IMR-90 (cell line): ENCODE measurements around the gene SYNGR1. TPM values are rescaled to one million over a fixed set of nuclear protein-coding genes. Genes with fewer than 3 reads are reported as not detected.

ENCODE experiments used
- ATAC-seq: fragments of 200-7000 bp; cut with Tn5 transposase; 2 replicates; pipeline ENCODE4 v1.9.1; 2020; ENCODE audit warnings: low read depth, mild to moderate bottlenecking, moderate library complexity
- BruUV-seq: library from RNA; stranded (reverse); fragments of 400-500 nt; replicated peaks from 2 replicates; lab custom pipeline; 2021; lab: Mats Ljungman, UMichigan
- CTCF ChIA-PET: fragments of 300-600 bp; formaldehyde crosslinking; extraction: SDS; loops from one replicate; lab custom pipeline; 2021; ENCODE audit warnings: antibody characterized with exemption; lab: Yijun Ruan, JAX
- POLR2A ChIA-PET: fragments of 300-600 bp; sonication (Branson Sonifier 250); formaldehyde crosslinking; loops from one replicate; lab custom pipeline; 2022; ENCODE audit warnings: antibody characterized with exemption; ENCODE audit not compliant: unreplicated experiment; lab: Charles Lee
- DNase-seq: peaks from one replicate; pipeline ENCODE4 v3.0.0; 2013
- H2AFZ ChIP-seq: replicated peaks from 2 replicates; pipeline ENCODE3; 2013; ENCODE audit warnings: low read length, mild to moderate bottlenecking; ENCODE audit not compliant: poor library complexity
- H2AK5ac ChIP-seq: 2 replicates; pipeline ENCODE4 v1.6.1; 2013; ENCODE audit warnings: low read depth, low read length, inconsistent platforms
- H2AK9ac ChIP-seq: replicated peaks from 2 replicates; pipeline ENCODE3; 2013; ENCODE audit warnings: mild to moderate bottlenecking, low read depth, low read length, moderate library complexity; ENCODE audit not compliant: poor library complexity
- H2BK120ac ChIP-seq: 2 replicates; pipeline ENCODE4 v1.6.1; 2013; ENCODE audit warnings: low read depth, low read length, inconsistent platforms
- H2BK15ac ChIP-seq: 3 replicates; pipeline ENCODE4 v1.6.1; 2013; ENCODE audit warnings: low read depth, low read length, inconsistent platforms
- H2BK20ac ChIP-seq: 2 replicates; pipeline ENCODE4 v1.6.1; 2013; ENCODE audit warnings: low read depth, mild to moderate bottlenecking, inconsistent platforms, low read length, moderate library complexity
- H2BK5ac ChIP-seq: 2 replicates; pipeline ENCODE4 v1.6.1; 2013; ENCODE audit warnings: mild to moderate bottlenecking, low read depth, low read length, inconsistent platforms; ENCODE audit not compliant: poor library complexity, severe bottlenecking
- H3K14ac ChIP-seq: replicated peaks from 2 replicates; pipeline ENCODE4 v1.6.1; 2013; ENCODE audit warnings: low read depth, low read length, inconsistent platforms
- H3K18ac ChIP-seq: 2 replicates; pipeline ENCODE4 v1.6.1; 2013; ENCODE audit warnings: low read depth, low read length, control low read depth
- H3K23ac ChIP-seq: 2 replicates; pipeline ENCODE4 v1.6.1; 2013; ENCODE audit warnings: low read depth, low read length, inconsistent platforms
- H3K27ac ChIP-seq: 2 replicates; pipeline ENCODE4 v1.5.1; 2013; ENCODE audit warnings: mild to moderate bottlenecking, control low read depth, low read length; ENCODE audit not compliant: insufficient read depth
- H3K27me3 ChIP-seq: 2 replicates; pipeline ENCODE4 v1.6.1; 2013; ENCODE audit warnings: low read length; ENCODE audit not compliant: control insufficient read depth, insufficient read depth
- H3K36me3 ChIP-seq: 2 replicates; pipeline ENCODE4 v1.6.1; 2013; ENCODE audit warnings: low read length, mixed read lengths; ENCODE audit not compliant: control insufficient read depth, insufficient read depth
- H3K4ac ChIP-seq: 2 replicates; pipeline ENCODE4 v1.6.1; 2013; ENCODE audit warnings: low read depth, low read length, inconsistent platforms
- H3K4me1 ChIP-seq: 2 replicates; pipeline ENCODE4 v1.6.1; 2013; ENCODE audit warnings: low read length, mixed read lengths; ENCODE audit not compliant: control insufficient read depth, insufficient read depth
- H3K4me2 ChIP-seq: 2 replicates; pipeline ENCODE4 v1.6.1; 2013; ENCODE audit warnings: low read depth, mild to moderate bottlenecking, control low read depth, low read length, moderate library complexity
- H3K4me3 ChIP-seq: 2 replicates; pipeline ENCODE4 v1.5.1; 2013; ENCODE audit warnings: low read depth, mild to moderate bottlenecking, control low read depth, low read length, moderate library complexity; ENCODE audit not compliant: insufficient read depth
- H3K56ac ChIP-seq: 2 replicates; pipeline ENCODE4 v1.6.1; 2013; ENCODE audit warnings: low read length, inconsistent platforms; ENCODE audit not compliant: insufficient read depth; ENCODE audit errors: extremely low read depth
- H3K79me1 ChIP-seq, 2 experiments: 2 replicates each; pipeline ENCODE4 v1.6.1; 2013; ENCODE audit warnings: low read length in 2 of 2, inconsistent platforms in 1 of 2, low read depth in 1 of 2
- H3K9ac ChIP-seq: 2 replicates; pipeline ENCODE4 v1.6.1; 2013; ENCODE audit warnings: low read depth, low read length, control low read depth
- H3K9me1 ChIP-seq: 2 replicates; pipeline ENCODE4 v1.6.1; 2013; ENCODE audit warnings: low read length, inconsistent platforms; ENCODE audit not compliant: insufficient read depth
- H3K9me3 ChIP-seq: 2 replicates; pipeline ENCODE4 v1.6.1; 2013; ENCODE audit warnings: low read length; ENCODE audit not compliant: control insufficient read depth, insufficient read depth
- H4K20me1 ChIP-seq: 2 replicates; pipeline ENCODE4 v1.6.1; 2013; ENCODE audit warnings: low read length, inconsistent platforms; ENCODE audit not compliant: insufficient read depth
- H4K5ac ChIP-seq: 2 replicates; pipeline ENCODE4 v1.6.1; 2013; ENCODE audit warnings: mild to moderate bottlenecking, low read depth, low read length, control low read depth
- H4K8ac ChIP-seq, 2 experiments: 2 replicates each; pipeline ENCODE4 v1.6.1; 2013; ENCODE audit warnings: low read depth in 2 of 2, low read length in 2 of 2, control low read depth in 1 of 2, inconsistent platforms in 1 of 2
- H4K91ac ChIP-seq: 2 replicates; pipeline ENCODE4 v1.6.1; 2013; ENCODE audit warnings: low read depth, low read length, inconsistent platforms; ENCODE audit not compliant: insufficient read depth
- BHLHE40 ChIP-seq: fragments of 150-350 bp; IDR thresholded peaks from 2 replicates; pipeline ENCODE4 v1.6.1; 2016; ENCODE audit warnings: mild to moderate bottlenecking, low read depth, low read length
- CEBPB ChIP-seq: IDR thresholded peaks from 2 replicates; pipeline ENCODE4 v1.6.1; 2012; ENCODE audit warnings: low read depth, low read length, improper control_type of control experiment
- CHD1 ChIP-seq: IDR thresholded peaks from 2 replicates; pipeline ENCODE4 v1.6.1; 2012; ENCODE audit warnings: low read depth, low read length, improper control_type of control experiment
- CTCF ChIP-seq: conservative IDR thresholded peaks from 2 replicates; pipeline ENCODE4 v1.5.1; 2012; ENCODE audit warnings: mild to moderate bottlenecking, low read depth, low read length, improper control_type of control experiment
- ELK1 ChIP-seq: fragments of 150-350 bp; IDR thresholded peaks from 2 replicates; pipeline ENCODE4 v1.6.1; 2016; ENCODE audit warnings: low read depth, mild to moderate bottlenecking, low read length, moderate library complexity, borderline replicate concordance
- FOS ChIP-seq: fragments of 150-350 bp; IDR thresholded peaks from 2 replicates; pipeline ENCODE4 v1.6.1; 2016; ENCODE audit warnings: low read depth, low read length
- MAFK ChIP-seq: IDR thresholded peaks from 2 replicates; pipeline ENCODE4 v1.6.1; 2012; ENCODE audit warnings: low read depth, low read length, improper control_type of control experiment
- MAZ ChIP-seq: IDR thresholded peaks from 2 replicates; pipeline ENCODE4 v1.6.1; 2012; ENCODE audit warnings: low read depth, mild to moderate bottlenecking, low read length, improper control_type of control experiment, moderate library complexity, borderline replicate concordance
- MXI1 ChIP-seq: IDR thresholded peaks from 2 replicates; pipeline ENCODE4 v1.6.1; 2012; ENCODE audit warnings: low read depth, mild to moderate bottlenecking, low read length, moderate library complexity, borderline replicate concordance
- NFE2L2 ChIP-seq: fragments of 150-350 bp; IDR thresholded peaks from 2 replicates; pipeline ENCODE4 v1.6.1; 2016; ENCODE audit warnings: low read depth, mild to moderate bottlenecking, low read length
- POLR2A ChIP-seq: IDR thresholded peaks from 2 replicates; pipeline ENCODE4 v1.6.1; 2012; ENCODE audit warnings: mild to moderate bottlenecking, low read depth, low read length
- RAD21 ChIP-seq: IDR thresholded peaks from 2 replicates; pipeline ENCODE4 v1.6.1; 2012; ENCODE audit warnings: low read length, improper control_type of control experiment
- RCOR1 ChIP-seq: IDR thresholded peaks from 2 replicates; pipeline ENCODE4 v1.6.1; 2012; ENCODE audit warnings: mild to moderate bottlenecking, low read length, improper control_type of control experiment; ENCODE audit not compliant: insufficient replicate concordance
- RFX5 ChIP-seq: IDR thresholded peaks from 2 replicates; pipeline ENCODE4 v1.8.0; 2012; ENCODE audit warnings: low read depth, mild to moderate bottlenecking, low read length, moderate library complexity
- SMC3 ChIP-seq: fragments of 150-350 bp; IDR thresholded peaks from 2 replicates; pipeline ENCODE4 v1.6.1; 2016; ENCODE audit warnings: low read depth, mild to moderate bottlenecking, antibody characterized with exemption, low read length, moderate library complexity
- USF2 ChIP-seq: fragments of 150-350 bp; IDR thresholded peaks from 2 replicates; pipeline ENCODE4 v1.6.1; 2017; ENCODE audit warnings: mild to moderate bottlenecking, antibody characterized with exemption, low read length, low read depth
- WGBS, 2 experiments: methylation state at CpG; one replicate each; pipeline versions ENCODE4 v1.1.5 to v1.1.7; 2013; ENCODE audit warnings: missing lambda C conversion rate in 2 of 2; ENCODE audit not compliant: insufficient read length in 1 of 2; ENCODE audit errors: extremely low coverage in 2 of 2; 5-methylcytosine and 5-hydroxymethylcytosine counted together
- dilution Hi-C: fragments of 300-500 bp; cut with HindIII; formaldehyde crosslinking; loops from one replicate; pipeline ENCODE4 v1.14.3; 2018; ENCODE audit warnings: low sequenced_read_pairs; ENCODE audit not compliant: unreplicated experiment
- in situ Hi-C: fragments of 300-500 bp; cut with MboI; formaldehyde crosslinking; loops from 3 replicates; pipeline ENCODE4 v1.14.3; 2019; ENCODE audit warnings: low sequenced_read_pairs, inconsistent platforms, mixed read lengths
- intact Hi-C: fragments of 100-400 bp; cut with micrococcal nuclease; formaldehyde crosslinking; loops from 2 replicates; pipeline ENCODE4 v1.10.0; 2022
- polyA plus RNA-seq, 3 experiments: library from polyadenylated mRNA; depleted of rRNA; stranded (reverse); fragments of >200 nt; gene quantifications; 2 replicates each; pipeline ENCODE4 v1.2.3, GENCODE V29; 2012; ENCODE audit warnings: low replicate concordance in 1 of 3
- total RNA-seq: library from RNA; depleted of rRNA; stranded (reverse); fragments of >200 nt; gene quantifications from 2 replicates; pipeline ENCODE4 v1.2.3, GENCODE V29; 2012

The SYNGR1 gene
- total and polyA plus RNA-seq, 2 of the 4 experiments (the other 2 are of a cell fraction) = 6.3 to 81.5 TPM

- Histone ChIP-seq H3K9me1 (peaks cover 11% of the 10 kb centered on the region; the same call in 1 of the 2 replicates), H3K27me3 (no peaks in the 10 kb centered on the region), H2AK5ac (no peak overlapping the region), H3K18ac (no peak overlapping the region), H3K9ac (no peak overlapping the region), H4K20me1 (peaks cover 34% of the 10 kb centered on the region), H2BK20ac (no peak overlapping the region), H4K8ac (no peak overlapping the region), H3K27ac (no peak overlapping the region), H4K5ac (no peak overlapping the region), H3K4me3 (no peak overlapping the region), H3K4ac (no peak overlapping the region), H4K91ac (no peak overlapping the region), H2BK15ac (no peak overlapping the region), H2AK9ac (no peak overlapping the region), H2BK5ac (no peak overlapping the region), H3K4me2 (no peak overlapping the region), H3K36me3 (peaks cover 5% of the 10 kb centered on the region), H2AFZ (no peak overlapping the region), H3K14ac (no peak overlapping the region), H3K56ac (no peak overlapping the region), H2BK120ac (no peak overlapping the region), H3K4me1 (peaks cover 11% of the 10 kb centered on the region), H3K23ac (no peak overlapping the region), H3K9me3 (no peaks in the 10 kb centered on the region), H3K79me1 (peaks cover 21 to 58% of the 10 kb centered on the region in 2 experiments)
- TF ChIP-seq SMC3 (no peak), FOS (no peak), NFE2L2 (no peak), MAZ (no peak), USF2 (no peak), MXI1 (no peak), RAD21 (no peak), BHLHE40 (no peak), RFX5 (no peak), RCOR1 (no peak), ELK1 (no peak), MAFK (no peak), CEBPB (no peak), CHD1 (no peak), CTCF (no peak), POLR2A (no peak)
- ChIA-PET CTCF (no interaction called here), POLR2A (interaction anchor here (0.9 kb wide), 1 partner anchor 11 kb away, joined by 3 read pairs; the partner anchor contains the start of gene TAB1)
- intact Hi-C loops = no loop called here
- dilution Hi-C loops = no loop called here
- in situ Hi-C loops = no loop called here
- ATAC-seq (no peak), DNase-seq (no peak)
- BruUV-seq = no TSS peak
- no CpG with 5 or more reads among the region's 4 CpGs for WGBS, 2 experiments
These were observed 60.5 kb downstream of the SYNGR1 start for GRCh38 chr22:39410264-39410663.
